Measurements from ENCODE around the gene ZNF175. TPM values are rescaled to one million over a fixed set of nuclear protein-coding genes. Genes with fewer than 3 reads are reported as not detected.

ZNF175 gene
- total and polyA plus RNA-seq, 9 of the 15 experiments (the other 6 are each of a cell fraction or from before 2014, with no cell fraction given) = 3.7 to 37.9 (median 14.0) TPM

DNA sequence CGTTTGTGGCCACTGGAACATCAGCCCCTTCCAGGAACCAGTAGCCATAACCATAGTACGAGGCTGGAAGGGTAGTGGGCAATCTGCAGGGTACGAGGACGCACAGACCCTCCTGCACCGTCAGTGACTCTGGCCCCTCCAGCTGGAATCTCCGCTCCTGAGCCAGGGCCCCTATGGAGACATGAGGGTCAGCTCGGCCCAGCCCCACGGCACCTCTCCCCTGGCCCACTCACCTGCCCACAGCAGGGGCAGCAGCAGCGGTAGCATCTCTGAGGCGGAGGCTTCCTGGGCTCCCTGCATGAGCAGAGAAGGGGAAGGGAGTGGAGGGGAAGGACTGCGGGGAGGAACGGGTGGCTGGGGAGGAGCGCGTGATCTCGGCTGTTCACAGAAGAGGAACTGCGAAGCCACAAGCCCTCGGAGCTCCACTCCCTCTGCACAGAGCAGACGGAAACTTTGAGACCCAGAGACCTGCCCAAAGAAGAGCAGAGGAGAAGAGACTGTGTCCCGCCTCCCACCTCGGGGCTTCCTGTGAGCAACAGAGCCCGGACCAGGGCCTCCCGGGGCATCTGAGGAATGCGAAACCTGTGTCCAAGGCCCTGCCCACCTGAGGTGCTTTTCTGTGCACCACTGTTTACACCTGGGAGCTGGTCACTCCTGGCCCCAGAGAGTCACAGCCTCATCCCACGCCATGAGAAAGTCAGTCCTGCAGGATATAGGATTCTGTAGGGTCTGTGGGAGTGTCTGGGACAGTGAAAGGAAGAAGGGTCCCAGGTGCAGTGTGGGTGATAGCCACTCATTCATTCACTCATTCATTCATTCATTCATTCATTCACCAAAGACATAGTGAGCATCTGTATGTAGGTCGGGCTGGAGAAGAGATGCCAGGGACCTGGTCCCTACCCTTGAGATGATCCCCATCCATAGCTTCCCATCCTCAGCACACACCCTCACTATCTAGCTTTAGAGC, 39.5 kb upstream of the ZNF175 start, which contains the start of gene SIGLEC6 (continued):
- TF ChIP-seq MYBL2 (IDR thresholded peaks at IDR 0.05; ENCODE audit: low read depth) (no peak), MYBL2 (CRISPR knock-in tag; IDR thresholded peaks at IDR 0.05; ENCODE audit: borderline replicate concordance) (no peak), SMARCC2 (IDR thresholded peaks at IDR 0.05; ENCODE audit: low read depth) (no peak), MCM3 (IDR thresholded peaks at IDR 0.05) (no peak), TEAD1 (CRISPR knock-in tag; IDR thresholded peaks at IDR 0.05) (0 out of 4 replicates have a peak, but pooled peaks of 1 of the 2 experiments have one; percentile 21), ETV1 (tag; conservative IDR thresholded peaks at IDR 0.05; ENCODE audit: low read depth) (peak; percentile 56; the same call in 1 of the 2 replicates), SMAD1 (IDR thresholded peaks at IDR 0.05; ENCODE audit: low read depth, low read length, partially characterized antibody) (no peak), ZNF431 (CRISPR knock-in tag; IDR thresholded peaks at IDR 0.05) (no peak), PURB (CRISPR knock-in tag; IDR thresholded peaks at IDR 0.05; ENCODE audit: low read depth) (no peak), SMAD2 (IDR thresholded peaks at IDR 0.05; ENCODE audit: low read depth, low read length) (no peak), IRF2 (CRISPR knock-in tag; IDR thresholded peaks at IDR 0.05) (no peak), RFX1 (IDR thresholded peaks at IDR 0.05) (no peak), SRSF1 (IDR thresholded peaks at IDR 0.05; ENCODE audit: low read depth, low read length) (no peak), GTF2A2 (tag; IDR thresholded peaks at IDR 0.05) (no peak), CXXC5 (CRISPR knock-in tag; IDR thresholded peaks at IDR 0.05) (peak; percentile 74), FOXK2 (conservative IDR thresholded peaks at IDR 0.05 in 1 of 2, IDR thresholded peaks at IDR 0.05 in 1 of 2; ENCODE audit: low read depth in 2 of 2) (no peak)
- TF ChIP-seq, protein P1, sequence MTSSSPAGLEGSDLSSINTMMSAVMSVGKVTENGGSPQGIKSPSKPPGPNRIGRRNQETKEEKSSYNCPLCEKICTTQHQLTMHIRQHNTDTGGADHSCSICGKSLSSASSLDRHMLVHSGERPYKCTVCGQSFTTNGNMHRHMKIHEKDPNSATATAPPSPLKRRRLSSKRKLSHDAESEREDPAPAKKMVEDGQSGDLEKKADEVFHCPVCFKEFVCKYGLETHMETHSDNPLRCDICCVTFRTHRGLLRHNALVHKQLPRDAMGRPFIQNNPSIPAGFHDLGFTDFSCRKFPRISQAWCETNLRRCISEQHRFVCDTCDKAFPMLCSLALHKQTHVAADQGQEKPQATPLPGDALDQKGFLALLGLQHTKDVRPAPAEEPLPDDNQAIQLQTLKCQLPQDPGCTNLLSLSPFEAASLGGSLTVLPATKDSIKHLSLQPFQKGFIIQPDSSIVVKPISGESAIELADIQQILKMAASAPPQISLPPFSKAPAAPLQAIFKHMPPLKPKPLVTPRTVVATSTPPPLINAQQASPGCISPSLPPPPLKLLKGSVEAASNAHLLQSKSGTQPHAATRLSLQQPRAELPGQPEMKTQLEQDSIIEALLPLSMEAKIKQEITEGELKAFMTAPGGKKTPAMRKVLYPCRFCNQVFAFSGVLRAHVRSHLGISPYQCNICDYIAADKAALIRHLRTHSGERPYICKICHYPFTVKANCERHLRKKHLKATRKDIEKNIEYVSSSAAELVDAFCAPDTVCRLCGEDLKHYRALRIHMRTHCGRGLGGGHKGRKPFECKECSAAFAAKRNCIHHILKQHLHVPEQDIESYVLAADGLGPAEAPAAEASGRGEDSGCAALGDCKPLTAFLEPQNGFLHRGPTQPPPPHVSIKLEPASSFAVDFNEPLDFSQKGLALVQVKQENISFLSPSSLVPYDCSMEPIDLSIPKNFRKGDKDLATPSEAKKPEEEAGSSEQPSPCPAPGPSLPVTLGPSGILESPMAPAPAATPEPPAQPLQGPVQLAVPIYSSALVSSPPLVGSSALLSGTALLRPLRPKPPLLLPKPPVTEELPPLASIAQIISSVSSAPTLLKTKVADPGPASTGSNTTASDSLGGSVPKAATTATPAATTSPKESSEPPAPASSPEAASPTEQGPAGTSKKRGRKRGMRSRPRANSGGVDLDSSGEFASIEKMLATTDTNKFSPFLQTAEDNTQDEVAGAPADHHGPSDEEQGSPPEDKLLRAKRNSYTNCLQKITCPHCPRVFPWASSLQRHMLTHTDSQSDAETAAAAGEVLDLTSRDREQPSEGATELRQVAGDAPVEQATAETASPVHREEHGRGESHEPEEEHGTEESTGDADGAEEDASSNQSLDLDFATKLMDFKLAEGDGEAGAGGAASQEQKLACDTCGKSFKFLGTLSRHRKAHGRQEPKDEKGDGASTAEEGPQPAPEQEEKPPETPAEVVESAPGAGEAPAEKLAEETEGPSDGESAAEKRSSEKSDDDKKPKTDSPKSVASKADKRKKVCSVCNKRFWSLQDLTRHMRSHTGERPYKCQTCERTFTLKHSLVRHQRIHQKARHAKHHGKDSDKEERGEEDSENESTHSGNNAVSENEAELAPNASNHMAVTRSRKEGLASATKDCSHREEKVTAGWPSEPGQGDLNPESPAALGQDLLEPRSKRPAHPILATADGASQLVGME (CRISPR knock-in tag; IDR thresholded peaks at IDR 0.05) = no peak; the same call in 1 of the 2 replicates
- TF ChIP-seq, protein P2, sequence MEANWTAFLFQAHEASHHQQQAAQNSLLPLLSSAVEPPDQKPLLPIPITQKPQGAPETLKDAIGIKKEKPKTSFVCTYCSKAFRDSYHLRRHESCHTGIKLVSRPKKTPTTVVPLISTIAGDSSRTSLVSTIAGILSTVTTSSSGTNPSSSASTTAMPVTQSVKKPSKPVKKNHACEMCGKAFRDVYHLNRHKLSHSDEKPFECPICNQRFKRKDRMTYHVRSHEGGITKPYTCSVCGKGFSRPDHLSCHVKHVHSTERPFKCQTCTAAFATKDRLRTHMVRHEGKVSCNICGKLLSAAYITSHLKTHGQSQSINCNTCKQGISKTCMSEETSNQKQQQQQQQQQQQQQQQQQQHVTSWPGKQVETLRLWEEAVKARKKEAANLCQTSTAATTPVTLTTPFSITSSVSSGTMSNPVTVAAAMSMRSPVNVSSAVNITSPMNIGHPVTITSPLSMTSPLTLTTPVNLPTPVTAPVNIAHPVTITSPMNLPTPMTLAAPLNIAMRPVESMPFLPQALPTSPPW (CRISPR knock-in tag; IDR thresholded peaks at IDR 0.05) = peak; percentile 80
- TF ChIP-seq, protein P3, sequence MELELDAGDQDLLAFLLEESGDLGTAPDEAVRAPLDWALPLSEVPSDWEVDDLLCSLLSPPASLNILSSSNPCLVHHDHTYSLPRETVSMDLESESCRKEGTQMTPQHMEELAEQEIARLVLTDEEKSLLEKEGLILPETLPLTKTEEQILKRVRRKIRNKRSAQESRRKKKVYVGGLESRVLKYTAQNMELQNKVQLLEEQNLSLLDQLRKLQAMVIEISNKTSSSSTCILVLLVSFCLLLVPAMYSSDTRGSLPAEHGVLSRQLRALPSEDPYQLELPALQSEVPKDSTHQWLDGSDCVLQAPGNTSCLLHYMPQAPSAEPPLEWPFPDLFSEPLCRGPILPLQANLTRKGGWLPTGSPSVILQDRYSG (tag; conservative IDR thresholded peaks at IDR 0.05; ENCODE audit: low read depth) = 0 out of 2 replicates have a peak, but pooled peaks have one; percentile 31

Measured in K562 (cell line).